Psoas muscle (tissue), 8 donors: ENCODE measurements around the gene NOTCH2. TPM values are rescaled to one million over a fixed set of nuclear protein-coding genes. Genes with fewer than 3 reads are reported as not detected.
"Not testable (repeated sequence)": the region's sequence is repeated elsewhere in the genome, so short reads cannot be mapped to it uniquely, and the experiment has no call there.

Source experiments
- ATAC-seq, 4 donors: fragments of 200-7000 bp; cut with Tn5 transposase; one replicate each; pipeline ENCODE4 v1.9.1; 2020; ENCODE audit warnings: moderate library complexity in 3 of 4, mild to moderate bottlenecking in 2 of 4
- DNase-seq, 2 donors: peaks; one replicate each; pipeline ENCODE4 v3.0.0-alpha.2; 2020
- H3K27ac ChIP-seq: fragments of 200-600 bp; one replicate; pipeline ENCODE4 v1.8.0; 2022
- H3K27me3 ChIP-seq, 3 donors: fragments of 200-600 bp in 1 of 3; one replicate each; pipeline versions ENCODE4 v1.6.1 to v1.8.0; 2013 to 2022; ENCODE audit warnings: low read length in 2 of 3, mild to moderate bottlenecking in 2 of 3, moderate library complexity in 1 of 3; ENCODE audit not compliant: insufficient read depth in 3 of 3
- H3K36me3 ChIP-seq, 2 donors: fragments of 200-600 bp in 1 of 2; one replicate each; pipeline versions ENCODE4 v1.6.1 to v1.8.0; 2013 to 2022; ENCODE audit warnings: low read depth in 1 of 2, mild to moderate bottlenecking in 1 of 2, moderate library complexity in 1 of 2; ENCODE audit not compliant: insufficient read depth in 1 of 2
- H3K4me1 ChIP-seq: fragments of 200-600 bp; one replicate; pipeline ENCODE4 v1.8.0; 2022
- H3K4me3 ChIP-seq: fragments of 200-600 bp; one replicate; pipeline ENCODE4 v1.8.0; 2022; ENCODE audit warnings: mild to moderate bottlenecking
- H3K9me3 ChIP-seq: fragments of 200-600 bp; one replicate; pipeline ENCODE4 v1.8.0; 2022
- CTCF ChIP-seq: fragments of 200-600 bp; IDR thresholded peaks from one replicate; pipeline ENCODE4 v1.8.0; 2022; ENCODE audit warnings: antibody characterized with exemption
- WGBS, 3 donors: extraction: QIAGEN DNeasy Blood & Tissue Kit; methylation state at CpG; one replicate each; pipeline versions ENCODE4 v1.1.6 to v1.1.7; 2013; 5-methylcytosine and 5-hydroxymethylcytosine counted together
- intact Hi-C, 2 donors: fragments of 100-400 bp; cut with DNase I; formaldehyde crosslinking; loops; one replicate each; pipeline versions ENCODE4 v1.11.0 to v1.14.2; 2022
- polyA plus RNA-seq, 3 donors: library from polyadenylated mRNA; stranded (reverse); fragments of 200-250 nt; gene quantifications; one replicate each; pipeline ENCODE4 v1.2.3, GENCODE V29; 2013
- total RNA-seq, 4 donors: library from RNA; stranded (reverse); fragmentation: NEBNext Ultra II Directional in 2 of 4; extraction: Animal tissue kit (Norgen Biotek cat#: 25700) in 2 of 4; gene quantifications; one replicate each; pipeline versions ENCODE4 v1.2.1 to v1.2.4, GENCODE V29; 2021 to 2023
- donor health status: healthy with polysubstance abuse.
- donor health status: DM: no; HTN: no; CAD: no; lungs with moderate emphysema.
- donor health status: Bipolar disorder and iron deficiency.
- donor health status: healthy.
- donor health status: DM: yes; HTN: yes; CAD: no.
- donor health status: DM: no; HTN: no; CAD: no.
- donor health status: DM: no; HTN: no; CAD: no.
- donor health status: DM: yes; HTN: yes; CAD: no.

Gene NOTCH2
- total and polyA plus RNA-seq, 7 donors: 2.1 to 19.7 (median 15.4) TPM

DNA sequence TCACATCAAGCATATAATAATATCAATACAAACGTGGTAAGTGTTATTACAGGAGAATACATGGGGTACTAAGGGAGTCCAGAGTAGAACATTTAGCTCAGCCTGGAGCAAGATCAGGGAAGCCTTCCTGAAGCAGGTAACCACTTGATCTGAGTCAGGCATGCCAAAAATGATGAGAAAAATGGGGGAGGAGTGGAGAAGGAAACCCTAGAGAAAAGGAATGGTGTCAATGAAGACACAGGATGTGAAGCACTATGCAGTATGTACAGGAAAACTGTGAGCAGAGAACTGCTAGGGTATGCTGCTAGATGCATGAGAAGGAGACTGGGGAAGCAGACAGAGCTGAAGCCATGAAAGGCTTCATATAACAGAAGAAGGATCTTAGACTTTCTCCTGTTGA is 84.7 kb downstream of the NOTCH2 start:
- Histone ChIP-seq H3K27me3 (no peaks in the 10 kb centered on the region), H3K27ac (no peak overlapping the region), H3K4me1 (peaks cover 21% of the 10 kb centered on the region), H3K9me3 (no peaks in the 10 kb centered on the region), H3K4me3 (no peak overlapping the region), H3K36me3 (peaks cover 0 to 10% of the 10 kb centered on the region in 2 donors)
- ATAC-seq (no peak), DNase-seq (no peak)
- 21 to 53% (median 32%) methylated on average over 1 of the region's 1 CpG for WGBS, 3 donors
- TF ChIP-seq CTCF: no peak
- intact Hi-C loops: no loop called here

GRCh38 chr1:119981986-119982815 is 87.3 kb downstream of the NOTCH2 start:
- ATAC-seq (no peak), DNase-seq (no peak)
- H3K36me3 ChIP-seq: peaks cover 0 to 10% of the 10 kb centered on the region in 2 donors
- peaks cover 8% of the 10 kb centered on the region for H3K4me1 ChIP-seq
- H3K27ac ChIP-seq: no peak overlapping the region
- no peak for TF ChIP-seq CTCF
- H3K4me3 ChIP-seq: no peak overlapping the region
- no peaks in the 10 kb centered on the region for H3K9me3 ChIP-seq
- H3K27me3 ChIP-seq: no peaks in the 10 kb centered on the region
- 26 to 61% (median 26%) methylated on average over 1 of the region's 1 CpG for WGBS, 3 donors
- intact Hi-C loops: no loop called here

- Histone ChIP-seq H3K27ac (no peak overlapping the region), H3K36me3 (peaks cover 0 to 7% of the 10 kb centered on the region in 2 donors), H3K4me1 (peaks cover 1% of the 10 kb centered on the region), H3K27me3 (no peaks in the 10 kb centered on the region), H3K4me3 (no peak overlapping the region), H3K9me3 (no peaks in the 10 kb centered on the region)
- no peak for ATAC-seq
- WGBS, 3 donors: 74 to 85% (median 81%) methylated on average over 5 of the region's 5 CpGs
- no peak for TF ChIP-seq CTCF
- no peak for DNase-seq
- intact Hi-C loops: no loop called here
Measured at GRCh38 chr1:119981496-119981895, 88.0 kb downstream of the NOTCH2 start.

DNA sequence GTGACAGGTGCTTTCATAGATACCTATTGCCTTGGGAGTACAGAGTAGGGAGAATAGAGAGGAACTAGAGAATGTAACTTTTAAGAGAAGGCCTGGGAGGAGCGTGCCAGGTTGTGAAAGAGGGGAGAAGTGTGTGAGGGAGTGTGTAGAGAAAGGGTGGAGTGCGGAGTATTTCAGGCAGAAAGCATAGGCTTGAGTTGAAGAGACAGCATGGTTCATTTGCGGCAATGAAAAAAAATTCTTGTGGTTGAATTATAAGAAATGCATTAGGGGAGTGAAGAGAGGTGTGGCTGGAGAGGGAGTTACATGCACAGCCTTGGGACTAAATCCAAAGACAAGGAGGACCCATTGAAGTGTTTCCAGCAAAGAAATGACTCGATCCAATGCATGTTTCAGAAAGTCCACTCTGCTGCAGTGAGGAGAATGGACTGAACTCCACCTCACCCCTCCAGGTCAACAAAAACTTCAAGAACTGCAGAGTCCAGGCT is 91.4 kb downstream of the NOTCH2 start:
- ATAC-seq (no peak), DNase-seq (no peak)
- Histone ChIP-seq H3K36me3 (no peaks in the 10 kb centered on the region), H3K4me1 (no peaks in the 10 kb centered on the region), H3K9me3 (no peaks in the 10 kb centered on the region), H3K4me3 (no peak overlapping the region), H3K27me3 (no peaks in the 10 kb centered on the region), H3K27ac (no peak overlapping the region)
- TF ChIP-seq CTCF: no peak
- intact Hi-C loops: no loop called here
- 81 to 94% (median 82%) methylated on average over 4 of the region's 4 CpGs for WGBS, 3 donors

DNA sequence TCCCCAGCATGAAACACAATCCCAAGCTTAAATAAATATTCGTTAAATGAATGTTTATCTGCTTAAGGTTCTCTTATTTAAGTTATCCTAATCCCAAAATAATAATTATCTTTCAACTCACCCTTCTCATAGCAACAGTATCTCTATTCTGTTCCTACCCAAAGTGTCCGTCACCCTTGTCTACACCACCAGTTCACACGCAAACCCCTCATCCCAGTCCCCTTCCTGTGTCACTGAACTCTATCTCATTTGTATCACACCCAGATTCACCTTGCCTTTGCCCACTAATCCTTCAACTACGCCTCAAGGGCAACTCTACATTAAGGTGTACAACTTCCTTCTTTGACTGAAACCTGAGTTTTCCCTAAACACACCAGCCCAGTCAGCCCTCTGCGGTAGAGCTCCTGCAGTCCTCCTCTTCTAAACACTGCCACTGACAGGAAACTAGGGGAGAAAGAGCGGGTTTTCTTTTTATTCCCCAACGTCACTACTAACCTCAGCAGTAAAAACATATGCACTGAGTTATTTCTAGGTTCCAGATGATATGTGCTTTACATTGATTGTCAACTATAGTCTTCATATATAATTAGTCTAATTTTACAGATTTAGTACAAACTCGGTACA is 92.2 kb downstream of the NOTCH2 start:
- intact Hi-C loops, H3K27ac ChIP-seq, ATAC-seq, H3K36me3 ChIP-seq, H3K27me3 ChIP-seq, H3K4me1 ChIP-seq, H3K9me3 ChIP-seq, H3K4me3 ChIP-seq, DNase-seq: not testable (repeated sequence)
- 92 to 95% (median 94%) methylated on average over 7 to 8 of the region's 8 CpGs for WGBS, 3 donors

GRCh38 chr1:119975582-119976254 is 93.7 kb downstream of the NOTCH2 start:
- DNase-seq, H3K4me1 ChIP-seq, H3K36me3 ChIP-seq, intact Hi-C loops, H3K27ac ChIP-seq, H3K9me3 ChIP-seq, H3K27me3 ChIP-seq, H3K4me3 ChIP-seq: not testable (repeated sequence)
- ATAC-seq: peak in 3 of 4 donors; percentile 64 to 83 (median 77)
- WGBS, 3 donors: 42 to 55% (median 46%) methylated on average over 5 of the region's 5 CpGs
